Activated CD4-positive, alpha-beta T cell treated with anti-CD3 and anti-CD28 coated beads, Interleukin-2, amount 10 ng/mL, durations not matched to agents 24 days and 14 days (primary cell): ENCODE results near the gene MAP2K5. TPM values are rescaled to one million over a fixed set of nuclear protein-coding genes. Genes with fewer than 3 reads are reported as not detected.
A peak's percentile ranks its signal among the peaks of the same experiment; 100 is the strongest.

Experiments
- DNase-seq: peaks from one replicate; pipeline ENCODE4 v3.0.0; 2022
- H3K27ac Mint-ChIP-seq: one replicate; pipeline ENCODE4 v1.8.0; 2022; ENCODE audit warnings: mild to moderate bottlenecking, mixed read lengths
- H3K27me3 Mint-ChIP-seq: one replicate; pipeline ENCODE4 v1.8.0; 2022; ENCODE audit warnings: mixed read lengths
- H3K36me3 Mint-ChIP-seq: one replicate; pipeline ENCODE4 v1.8.0; 2022; ENCODE audit warnings: low read depth, mild to moderate bottlenecking, mixed read lengths
- H3K4me1 Mint-ChIP-seq: one replicate; pipeline ENCODE4 v1.8.0; 2021; ENCODE audit warnings: mixed read lengths
- H3K4me3 Mint-ChIP-seq: one replicate; pipeline ENCODE4 v1.8.0; 2022; ENCODE audit warnings: mild to moderate bottlenecking, moderate library complexity, mixed read lengths
- H3K9me3 Mint-ChIP-seq: one replicate; pipeline ENCODE4 v1.8.0; 2021; ENCODE audit warnings: mixed read lengths
- intact Hi-C: fragments of 100-400 bp; cut with micrococcal nuclease; formaldehyde crosslinking; loops from one replicate; pipeline ENCODE4 v1.15.1; 2023
- total RNA-seq: library from RNA; stranded (reverse); gene quantifications from 2 replicates; pipeline ENCODE4 v1.2.3, GENCODE V29; 2022

Gene MAP2K5
- total RNA-seq: 21.0 and 25.1 TPM in 2 replicates

DNA sequence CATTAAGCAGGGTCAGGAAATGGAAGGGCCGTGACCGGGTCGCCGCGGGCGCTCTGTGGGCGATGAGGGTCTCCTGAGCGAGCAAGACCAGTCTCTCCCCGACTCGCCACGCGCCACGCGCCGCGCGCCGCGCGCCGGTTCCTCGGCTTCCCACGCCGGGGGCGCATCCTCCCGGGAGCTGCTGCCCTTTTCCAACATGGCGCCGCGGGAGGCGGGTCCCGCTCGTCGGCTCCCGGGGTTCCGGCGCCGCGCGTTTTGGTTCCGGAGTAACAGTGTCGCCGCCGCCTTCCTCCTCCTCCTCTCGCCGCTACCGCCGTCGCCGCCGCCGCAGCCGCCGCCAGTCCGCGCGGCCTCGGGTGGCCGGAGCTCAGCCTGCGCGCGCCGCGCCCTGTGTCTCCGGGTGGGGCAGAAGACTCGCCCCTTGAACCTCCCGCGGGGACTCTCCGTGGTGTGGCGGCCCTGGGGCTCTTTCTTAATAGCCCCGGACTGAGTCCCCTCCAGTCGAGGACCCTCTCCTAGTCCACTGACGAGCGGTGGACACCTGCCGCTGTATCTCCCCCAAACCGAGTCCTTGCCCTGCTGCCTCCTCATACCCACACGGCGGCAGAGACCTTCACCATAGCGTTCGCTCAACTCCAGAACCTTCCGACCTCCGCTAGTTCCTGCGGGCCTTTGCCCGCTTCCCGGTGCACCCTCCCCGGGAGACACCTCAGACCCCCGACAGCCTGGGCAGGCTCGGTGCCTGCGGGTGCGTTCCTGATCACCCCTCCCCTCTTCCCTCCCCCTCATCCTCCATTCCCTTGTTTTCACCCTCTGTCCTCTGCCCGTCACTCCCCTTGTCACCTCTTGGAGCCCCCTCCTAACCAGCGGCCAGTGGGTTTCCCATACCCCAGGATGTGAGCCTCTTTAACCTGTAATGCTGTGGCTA lies at the start of gene MAP2K5:
Gene MAP2K5 (plus strand): TSS at position 284 of the 928 bp plus-strand sequence. CDS start 633 bp downstream, at position 917.
- Mint-ChIP-seq H3K27ac (peak within 1 kb of the TSS; percentile 92), H3K36me3 (peaks cover 19% of the 10 kb centered on the region), H3K4me3 (peak within 1 kb of the TSS; percentile 94), H3K9me3 (no peaks in the 10 kb centered on the region), H3K4me1 (peaks cover 45% of the 10 kb centered on the region), H3K27me3 (no peaks in the 10 kb centered on the region)
- intact Hi-C loops: loop anchor here (1.0 to 5.0 kb wide), 5 partner anchors 21 to 735 kb away; partner anchors contain the start of genes C15orf61, FEM1B and RNU6-1
- DNase-seq: peak; percentile 97

DNA sequence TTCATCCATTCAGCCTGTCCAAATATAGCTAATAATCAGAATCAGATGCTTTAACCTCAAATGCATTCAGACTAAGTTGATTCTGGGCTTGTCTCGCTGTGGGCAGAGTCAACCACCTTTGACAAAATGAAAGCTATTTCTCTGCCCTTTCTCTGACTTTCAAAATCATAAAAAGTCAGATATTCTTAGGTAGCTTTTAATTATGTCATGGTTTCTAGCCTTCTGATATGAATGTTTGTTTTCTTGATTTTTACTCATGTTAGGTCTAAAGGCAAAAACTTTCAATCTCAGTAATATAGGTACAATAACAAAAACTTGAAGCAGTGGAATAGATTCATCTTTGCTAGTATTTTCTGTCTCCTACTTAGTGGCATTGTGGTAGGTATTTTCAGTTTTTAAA lies 46.9 kb upstream of the MAP2K5 start:
- H3K27ac Mint-ChIP-seq: no peak overlapping the region
- H3K9me3 Mint-ChIP-seq: no peaks in the 10 kb centered on the region
- peaks cover 3% of the 10 kb centered on the region for H3K27me3 Mint-ChIP-seq
- H3K4me3 Mint-ChIP-seq: no peak overlapping the region
- no peak for DNase-seq
- H3K36me3 Mint-ChIP-seq: no peaks in the 10 kb centered on the region
- intact Hi-C loops: no loop called here
- H3K4me1 Mint-ChIP-seq: peaks cover 2% of the 10 kb centered on the region

DNA sequence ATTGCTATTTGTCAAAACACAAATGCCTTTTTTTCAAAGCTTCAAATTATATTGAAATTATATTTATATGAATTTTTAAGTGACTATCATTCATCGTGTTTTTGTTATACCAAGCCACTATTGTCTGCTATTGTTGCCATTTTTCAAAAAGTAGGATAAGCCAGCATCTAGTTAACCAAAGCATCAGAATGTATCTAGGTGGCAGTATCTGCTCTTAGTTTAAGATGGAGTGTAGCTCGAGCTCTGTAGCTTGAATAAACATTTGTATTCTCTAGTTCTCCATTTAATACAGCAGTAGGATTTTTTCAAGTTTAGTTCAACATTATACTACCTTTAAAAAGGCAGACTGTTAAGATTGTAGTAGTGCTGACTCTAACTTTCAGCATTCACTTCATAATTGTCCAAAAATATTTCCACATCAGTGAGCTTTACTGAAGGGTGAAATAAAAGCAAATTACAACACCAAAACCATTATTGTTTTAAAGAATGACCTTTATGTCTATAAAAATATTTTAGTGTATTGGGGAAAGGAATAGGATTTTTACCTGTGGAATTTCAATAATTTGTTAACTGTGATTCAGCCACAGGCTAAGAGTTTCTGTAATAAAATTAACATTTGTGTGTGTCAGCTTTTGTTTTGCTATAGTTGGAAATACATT lies 41.2 kb upstream of the MAP2K5 start:
- Mint-ChIP-seq H3K4me1 (peaks cover 3% of the 10 kb centered on the region), H3K27ac (no peak overlapping the region), H3K4me3 (no peak overlapping the region), H3K36me3 (no peaks in the 10 kb centered on the region), H3K9me3 (no peaks in the 10 kb centered on the region), H3K27me3 (peaks cover 4% of the 10 kb centered on the region)
- no peak for DNase-seq
- intact Hi-C loops: loop anchor here (5.0 kb wide), 1 partner anchor 316 kb away; no protein-coding TSS in a partner anchor

- DNase-seq: no peak
- Mint-ChIP-seq H3K4me1 (peaks cover 3% of the 10 kb centered on the region), H3K4me3 (no peak overlapping the region), H3K27me3 (peaks cover 4% of the 10 kb centered on the region), H3K9me3 (no peaks in the 10 kb centered on the region), H3K27ac (no peak overlapping the region), H3K36me3 (no peaks in the 10 kb centered on the region)
- intact Hi-C loops: loop anchor here (5.0 kb wide), 1 partner anchor 315 kb away; no protein-coding TSS in a partner anchor
Observed at GRCh38 chr15:67501836-67502461, 40.6 kb upstream of the MAP2K5 start.

- Mint-ChIP-seq H3K27me3 (peaks cover 4% of the 10 kb centered on the region), H3K4me1 (peaks cover 3% of the 10 kb centered on the region), H3K4me3 (no peak overlapping the region), H3K9me3 (no peaks in the 10 kb centered on the region), H3K36me3 (no peaks in the 10 kb centered on the region), H3K27ac (no peak overlapping the region)
- intact Hi-C loops: loop anchor here (5.0 kb wide), 1 partner anchor 313 kb away; no protein-coding TSS in a partner anchor
- DNase-seq: no peak
Observed at GRCh38 chr15:67504056-67504455, 38.4 kb upstream of the MAP2K5 start.

GRCh38 chr15:67504796-67505195 lies 37.7 kb upstream of the MAP2K5 start:
- no peak overlapping the region for H3K4me3 Mint-ChIP-seq
- intact Hi-C loops: loop anchor here (5.0 kb wide), 1 partner anchor 313 kb away; no protein-coding TSS in a partner anchor
- H3K36me3 Mint-ChIP-seq: no peaks in the 10 kb centered on the region
- H3K4me1 Mint-ChIP-seq: peaks cover 3% of the 10 kb centered on the region
- H3K27me3 Mint-ChIP-seq: peaks cover 4% of the 10 kb centered on the region
- H3K9me3 Mint-ChIP-seq: no peaks in the 10 kb centered on the region
- no peak for DNase-seq
- no peak overlapping the region for H3K27ac Mint-ChIP-seq

- no peaks in the 10 kb centered on the region for H3K27me3 Mint-ChIP-seq
Observed at GRCh38 chr15:67505675-67506572, 36.6 kb upstream of the MAP2K5 start.

GRCh38 chr15:67506775-67507747 lies 35.4 kb upstream of the MAP2K5 start:
- no peak overlapping the region for H3K27ac Mint-ChIP-seq
- no peaks in the 10 kb centered on the region for H3K9me3 Mint-ChIP-seq
- H3K27me3 Mint-ChIP-seq: no peaks in the 10 kb centered on the region
- H3K4me1 Mint-ChIP-seq: peaks cover 6% of the 10 kb centered on the region
- peaks cover 2% of the 10 kb centered on the region for H3K36me3 Mint-ChIP-seq
- intact Hi-C loops: no loop called here
- no peak for DNase-seq
- no peak overlapping the region for H3K4me3 Mint-ChIP-seq

More at GRCh38 chr15:67505675-67506572, 36.6 kb upstream of the MAP2K5 start:
- DNase-seq: no peak
- Mint-ChIP-seq H3K27ac (no peak overlapping the region), H3K9me3 (no peaks in the 10 kb centered on the region), H3K4me1 (peaks cover 3% of the 10 kb centered on the region), H3K4me3 (no peak overlapping the region), H3K36me3 (no peaks in the 10 kb centered on the region)
- intact Hi-C loops: no loop called here

GRCh38 chr15:67508407-67508806 lies 34.1 kb upstream of the MAP2K5 start:
- Mint-ChIP-seq H3K27me3 (no peaks in the 10 kb centered on the region), H3K4me3 (no peak overlapping the region), H3K36me3 (peaks cover 5% of the 10 kb centered on the region), H3K9me3 (no peaks in the 10 kb centered on the region), H3K27ac (no peak overlapping the region), H3K4me1 (peaks cover 8% of the 10 kb centered on the region)
- DNase-seq: no peak
- intact Hi-C loops: no loop called here

- peaks cover 7% of the 10 kb centered on the region for H3K36me3 Mint-ChIP-seq
- no peaks in the 10 kb centered on the region for H3K9me3 Mint-ChIP-seq
- no peak overlapping the region for H3K27ac Mint-ChIP-seq
- no peak for DNase-seq
- H3K4me3 Mint-ChIP-seq: no peak overlapping the region
- H3K4me1 Mint-ChIP-seq: peaks cover 8% of the 10 kb centered on the region
- H3K27me3 Mint-ChIP-seq: no peaks in the 10 kb centered on the region
- intact Hi-C loops: no loop called here
Observed at GRCh38 chr15:67509918-67510317, 32.6 kb upstream of the MAP2K5 start.

GRCh38 chr15:67510597-67511190 lies 31.8 kb upstream of the MAP2K5 start:
- H3K36me3 Mint-ChIP-seq: peaks cover 7% of the 10 kb centered on the region
- no peak overlapping the region for H3K4me3 Mint-ChIP-seq
- no peaks in the 10 kb centered on the region for H3K9me3 Mint-ChIP-seq
- no peak for DNase-seq
- H3K4me1 Mint-ChIP-seq: peaks cover 8% of the 10 kb centered on the region
- no peaks in the 10 kb centered on the region for H3K27me3 Mint-ChIP-seq
- intact Hi-C loops: no loop called here
- H3K27ac Mint-ChIP-seq: no peak overlapping the region

DNA sequence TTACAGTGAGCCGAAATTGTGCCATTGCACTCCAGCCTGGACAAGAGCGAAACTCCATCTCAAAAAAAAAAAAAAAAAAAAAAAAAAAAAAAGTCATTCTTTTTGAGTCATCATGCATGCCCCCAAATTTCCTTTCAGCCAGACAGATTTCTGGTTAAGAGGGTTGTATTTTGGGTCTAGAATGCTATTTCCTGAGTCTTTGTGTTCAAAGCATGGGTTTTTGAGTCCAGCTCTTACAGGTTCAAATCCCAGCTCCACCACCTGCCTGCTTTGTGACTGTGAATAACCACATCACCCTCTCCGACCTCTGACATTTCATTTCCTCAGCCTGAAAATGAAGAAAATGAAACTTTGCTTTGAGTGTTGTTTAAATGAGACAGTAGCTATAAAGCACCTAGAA lies 30.9 kb upstream of the MAP2K5 start:
- Mint-ChIP-seq H3K36me3 (peaks cover 7% of the 10 kb centered on the region), H3K27ac (no peak overlapping the region), H3K9me3 (no peaks in the 10 kb centered on the region), H3K27me3 (no peaks in the 10 kb centered on the region), H3K4me1 (peaks cover 5% of the 10 kb centered on the region), H3K4me3 (no peak overlapping the region)
- no peak for DNase-seq
- intact Hi-C loops: no loop called here
